GM23338 (cell line): Measurements from ENCODE around the gene UQCR11. TPM values are rescaled to one million over a fixed set of nuclear protein-coding genes. Genes with fewer than 3 reads are reported as not detected.

Experiments used
- ATAC-seq: fragments of 200-7000 bp; cut with Tn5 transposase; 3 replicates; pipeline ENCODE4 v1.9.1; 2020
- DNase-seq: peaks from one replicate; pipeline ENCODE4 v3.0.0-alpha.2; 2015; ENCODE audit warnings: low spot score
- H2AFZ ChIP-seq: fragments of 200-600 bp; sonication (generic); 2 replicates; pipeline ENCODE4 v1.8.0; 2016; ENCODE audit warnings: antibody characterized with exemption, mild to moderate bottlenecking, moderate library complexity
- H3F3A ChIP-seq: fragments of 200-600 bp; sonication (generic); replicated peaks from 2 replicates; pipeline ENCODE4 v1.8.0; 2017; ENCODE audit warnings: antibody characterized with exemption, mixed run types, low read depth
- H3K27ac ChIP-seq: fragments of 200-600 bp; sonication (generic); 2 replicates; pipeline ENCODE4 v1.6.1; 2016; ENCODE audit warnings: low read depth
- H3K27me3 ChIP-seq: fragments of 200-600 bp; sonication (generic); 2 replicates; pipeline ENCODE4 v1.8.0; 2016; ENCODE audit warnings: mild to moderate bottlenecking, mixed run types, moderate library complexity; ENCODE audit not compliant: insufficient read depth
- H3K36me3 ChIP-seq: fragments of 200-600 bp; sonication (generic); 2 replicates; pipeline ENCODE4 v1.8.0; 2016; ENCODE audit warnings: mild to moderate bottlenecking; ENCODE audit not compliant: insufficient read depth
- H3K4me1 ChIP-seq: fragments of 200-600 bp; sonication (generic); 2 replicates; pipeline ENCODE4 v1.8.0; 2016; ENCODE audit warnings: mild to moderate bottlenecking, moderate library complexity; ENCODE audit not compliant: insufficient read depth
- H3K4me2 ChIP-seq: fragments of 200-600 bp; sonication (generic); 2 replicates; pipeline ENCODE4 v1.7.1; 2017; ENCODE audit warnings: mixed run types
- H3K4me3 ChIP-seq: fragments of 200-600 bp; sonication (generic); 2 replicates; pipeline ENCODE4 v1.6.1; 2016; ENCODE audit warnings: mixed run types
- H3K79me2 ChIP-seq: fragments of 200-600 bp; sonication (generic); replicated peaks from 2 replicates; pipeline ENCODE4 v1.8.0; 2017; ENCODE audit warnings: mild to moderate bottlenecking; ENCODE audit not compliant: insufficient read depth
- H3K9me2 ChIP-seq: fragments of 200-600 bp; sonication (generic); 2 replicates; pipeline ENCODE4 v1.8.0; 2017; ENCODE audit not compliant: insufficient read depth
- H4K20me1 ChIP-seq: fragments of 200-600 bp; sonication (generic); replicated peaks from 2 replicates; pipeline ENCODE4 v1.8.0; 2017; ENCODE audit warnings: mild to moderate bottlenecking; ENCODE audit not compliant: insufficient read depth
- H3K27ac Mint-ChIP-seq: 2 replicates; pipeline ENCODE4 v1.8.0; 2020; ENCODE audit warnings: inconsistent platforms, mild to moderate bottlenecking, moderate library complexity, mixed read lengths
- H3K27me3 Mint-ChIP-seq: 3 replicates; pipeline ENCODE4 v1.8.0; 2022; ENCODE audit warnings: low read depth, mild to moderate bottlenecking, moderate library complexity, mixed read lengths, inconsistent platforms; ENCODE audit not compliant: insufficient read depth, poor library complexity
- H3K36me3 Mint-ChIP-seq: 3 replicates; pipeline ENCODE4 v1.8.0; 2021; ENCODE audit warnings: low read depth, mild to moderate bottlenecking, inconsistent platforms, moderate library complexity, mixed read lengths
- H3K4me1 Mint-ChIP-seq: 3 replicates; pipeline ENCODE4 v1.8.0; 2020; ENCODE audit warnings: mild to moderate bottlenecking, inconsistent platforms, mixed read lengths
- H3K4me3 Mint-ChIP-seq: 3 replicates; pipeline ENCODE4 v1.8.0; 2021; ENCODE audit warnings: moderate library complexity, mild to moderate bottlenecking, inconsistent platforms, mixed read lengths
- H3K9me3 Mint-ChIP-seq: 3 replicates; pipeline ENCODE4 v1.8.0; 2020; ENCODE audit warnings: moderate library complexity, mild to moderate bottlenecking, inconsistent platforms, mixed read lengths
- CREB1 ChIP-seq: fragments of 250-450 bp; sonication (Bioruptor Pico); IDR thresholded peaks from 2 replicates; pipeline ENCODE4 v1.5.0; 2020; ENCODE audit warnings: low read depth, mild to moderate bottlenecking, moderate library complexity
- POLR2AphosphoS5 ChIP-seq: IDR thresholded peaks from 2 replicates; pipeline ENCODE4 v1.6.1; 2016; ENCODE audit warnings: antibody characterized with exemption, low read depth
- ZNF331 ChIP-seq: fragments of 250-450 bp; sonication (Bioruptor Pico); IDR thresholded peaks from 2 replicates; pipeline ENCODE4 v1.5.0; 2020; ENCODE audit warnings: low read depth, mild to moderate bottlenecking, moderate library complexity
- polyA plus RNA-seq: library from polyadenylated mRNA; unstranded; fragments of >200 nt; fragmentation: Nextera tagmentation; extraction: Ambion mirVana; gene quantifications from 2 replicates; pipeline ENCODE4 v1.2.1, GENCODE V29; 2016
- total RNA-seq: library from RNA; depleted of rRNA; stranded (reverse); fragments of >200 nt; shearing (Covaris generic); gene quantifications from 2 replicates; pipeline ENCODE4 v1.2.3, GENCODE V29; 2014
- TF ChIP-seq, protein P1 (sequence below): IDR thresholded peaks from 2 replicates; pipeline ENCODE4 v1.6.1; 2016; ENCODE audit warnings: antibody characterized with exemption
- TF ChIP-seq, protein P2 (sequence below): fragments of 250-450 bp; sonication (Bioruptor Pico); IDR thresholded peaks from 2 replicates; pipeline ENCODE4 v1.5.0; 2020; ENCODE audit warnings: mild to moderate bottlenecking, moderate library complexity
- TF ChIP-seq, protein P3 (sequence below), 2 experiments: fragments of 200-600 bp in 1 of 2; sonication (generic) in 1 of 2; conservative IDR thresholded peaks; 2 replicates each; pipeline versions ENCODE4 v1.5.1 to v1.6.1; 2016 to 2017; ENCODE audit warnings: antibody characterized with exemption in 2 of 2, low read depth in 2 of 2, mild to moderate bottlenecking in 2 of 2, moderate library complexity in 1 of 2
- TF ChIP-seq, protein P4 (sequence below): IDR thresholded peaks from one replicate; pipeline ENCODE4 v1.6.1; 2018; ENCODE audit warnings: antibody characterized with exemption; ENCODE audit not compliant: unreplicated experiment

Gene UQCR11
- total and polyA plus RNA-seq, 2 experiments from 2014 or later = 46.4 to 413 TPM

DNA sequence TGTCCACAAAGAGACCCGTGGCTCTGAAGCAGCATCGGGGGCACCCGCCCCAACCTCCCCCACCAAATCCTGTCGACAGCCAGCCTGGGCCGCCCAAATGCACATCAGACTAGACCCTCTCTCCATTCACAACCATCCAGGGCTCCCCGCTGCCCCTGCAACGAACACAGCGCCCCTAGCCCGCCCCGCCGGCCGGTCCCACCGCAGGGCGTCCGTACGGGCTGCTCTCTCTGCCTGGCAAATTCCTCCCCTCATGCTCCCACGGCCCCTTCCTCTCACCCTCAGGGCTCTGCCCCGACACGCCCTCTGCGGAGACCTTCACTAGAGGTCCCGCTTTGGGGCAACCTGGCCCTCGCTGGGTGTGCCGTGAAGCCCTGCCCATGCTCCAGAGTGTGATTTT, 40.0 kb upstream of the UQCR11 start:
- Histone ChIP-seq H3K79me2 (peaks cover 80% of the 10 kb centered on the region), H3K4me3 (no peak overlapping the region), H3K36me3 (peaks cover 20% of the 10 kb centered on the region; the same call in 1 of the 2 replicates), H2AFZ (no peak overlapping the region), H3K9me2 (no peaks in the 10 kb centered on the region), H4K20me1 (peaks cover 24% of the 10 kb centered on the region), H3F3A (peaks cover 10% of the 10 kb centered on the region; the same call in 1 of the 2 replicates), H3K27ac (no peak overlapping the region), H3K27me3 (no peaks in the 10 kb centered on the region), H3K4me1 (peaks cover 5% of the 10 kb centered on the region), H3K4me2 (no peak overlapping the region)
- no peaks in the 10 kb centered on the region for H3K9me3 Mint-ChIP-seq
- TF ChIP-seq POLR2AphosphoS5 (no peak), CREB1 (CRISPR knock-in tag) (no peak), ZNF331 (CRISPR knock-in tag) (no peak)
- TF ChIP-seq, protein P1, sequence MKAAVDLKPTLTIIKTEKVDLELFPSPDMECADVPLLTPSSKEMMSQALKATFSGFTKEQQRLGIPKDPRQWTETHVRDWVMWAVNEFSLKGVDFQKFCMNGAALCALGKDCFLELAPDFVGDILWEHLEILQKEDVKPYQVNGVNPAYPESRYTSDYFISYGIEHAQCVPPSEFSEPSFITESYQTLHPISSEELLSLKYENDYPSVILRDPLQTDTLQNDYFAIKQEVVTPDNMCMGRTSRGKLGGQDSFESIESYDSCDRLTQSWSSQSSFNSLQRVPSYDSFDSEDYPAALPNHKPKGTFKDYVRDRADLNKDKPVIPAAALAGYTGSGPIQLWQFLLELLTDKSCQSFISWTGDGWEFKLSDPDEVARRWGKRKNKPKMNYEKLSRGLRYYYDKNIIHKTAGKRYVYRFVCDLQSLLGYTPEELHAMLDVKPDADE = no peak
- TF ChIP-seq, protein P2, sequence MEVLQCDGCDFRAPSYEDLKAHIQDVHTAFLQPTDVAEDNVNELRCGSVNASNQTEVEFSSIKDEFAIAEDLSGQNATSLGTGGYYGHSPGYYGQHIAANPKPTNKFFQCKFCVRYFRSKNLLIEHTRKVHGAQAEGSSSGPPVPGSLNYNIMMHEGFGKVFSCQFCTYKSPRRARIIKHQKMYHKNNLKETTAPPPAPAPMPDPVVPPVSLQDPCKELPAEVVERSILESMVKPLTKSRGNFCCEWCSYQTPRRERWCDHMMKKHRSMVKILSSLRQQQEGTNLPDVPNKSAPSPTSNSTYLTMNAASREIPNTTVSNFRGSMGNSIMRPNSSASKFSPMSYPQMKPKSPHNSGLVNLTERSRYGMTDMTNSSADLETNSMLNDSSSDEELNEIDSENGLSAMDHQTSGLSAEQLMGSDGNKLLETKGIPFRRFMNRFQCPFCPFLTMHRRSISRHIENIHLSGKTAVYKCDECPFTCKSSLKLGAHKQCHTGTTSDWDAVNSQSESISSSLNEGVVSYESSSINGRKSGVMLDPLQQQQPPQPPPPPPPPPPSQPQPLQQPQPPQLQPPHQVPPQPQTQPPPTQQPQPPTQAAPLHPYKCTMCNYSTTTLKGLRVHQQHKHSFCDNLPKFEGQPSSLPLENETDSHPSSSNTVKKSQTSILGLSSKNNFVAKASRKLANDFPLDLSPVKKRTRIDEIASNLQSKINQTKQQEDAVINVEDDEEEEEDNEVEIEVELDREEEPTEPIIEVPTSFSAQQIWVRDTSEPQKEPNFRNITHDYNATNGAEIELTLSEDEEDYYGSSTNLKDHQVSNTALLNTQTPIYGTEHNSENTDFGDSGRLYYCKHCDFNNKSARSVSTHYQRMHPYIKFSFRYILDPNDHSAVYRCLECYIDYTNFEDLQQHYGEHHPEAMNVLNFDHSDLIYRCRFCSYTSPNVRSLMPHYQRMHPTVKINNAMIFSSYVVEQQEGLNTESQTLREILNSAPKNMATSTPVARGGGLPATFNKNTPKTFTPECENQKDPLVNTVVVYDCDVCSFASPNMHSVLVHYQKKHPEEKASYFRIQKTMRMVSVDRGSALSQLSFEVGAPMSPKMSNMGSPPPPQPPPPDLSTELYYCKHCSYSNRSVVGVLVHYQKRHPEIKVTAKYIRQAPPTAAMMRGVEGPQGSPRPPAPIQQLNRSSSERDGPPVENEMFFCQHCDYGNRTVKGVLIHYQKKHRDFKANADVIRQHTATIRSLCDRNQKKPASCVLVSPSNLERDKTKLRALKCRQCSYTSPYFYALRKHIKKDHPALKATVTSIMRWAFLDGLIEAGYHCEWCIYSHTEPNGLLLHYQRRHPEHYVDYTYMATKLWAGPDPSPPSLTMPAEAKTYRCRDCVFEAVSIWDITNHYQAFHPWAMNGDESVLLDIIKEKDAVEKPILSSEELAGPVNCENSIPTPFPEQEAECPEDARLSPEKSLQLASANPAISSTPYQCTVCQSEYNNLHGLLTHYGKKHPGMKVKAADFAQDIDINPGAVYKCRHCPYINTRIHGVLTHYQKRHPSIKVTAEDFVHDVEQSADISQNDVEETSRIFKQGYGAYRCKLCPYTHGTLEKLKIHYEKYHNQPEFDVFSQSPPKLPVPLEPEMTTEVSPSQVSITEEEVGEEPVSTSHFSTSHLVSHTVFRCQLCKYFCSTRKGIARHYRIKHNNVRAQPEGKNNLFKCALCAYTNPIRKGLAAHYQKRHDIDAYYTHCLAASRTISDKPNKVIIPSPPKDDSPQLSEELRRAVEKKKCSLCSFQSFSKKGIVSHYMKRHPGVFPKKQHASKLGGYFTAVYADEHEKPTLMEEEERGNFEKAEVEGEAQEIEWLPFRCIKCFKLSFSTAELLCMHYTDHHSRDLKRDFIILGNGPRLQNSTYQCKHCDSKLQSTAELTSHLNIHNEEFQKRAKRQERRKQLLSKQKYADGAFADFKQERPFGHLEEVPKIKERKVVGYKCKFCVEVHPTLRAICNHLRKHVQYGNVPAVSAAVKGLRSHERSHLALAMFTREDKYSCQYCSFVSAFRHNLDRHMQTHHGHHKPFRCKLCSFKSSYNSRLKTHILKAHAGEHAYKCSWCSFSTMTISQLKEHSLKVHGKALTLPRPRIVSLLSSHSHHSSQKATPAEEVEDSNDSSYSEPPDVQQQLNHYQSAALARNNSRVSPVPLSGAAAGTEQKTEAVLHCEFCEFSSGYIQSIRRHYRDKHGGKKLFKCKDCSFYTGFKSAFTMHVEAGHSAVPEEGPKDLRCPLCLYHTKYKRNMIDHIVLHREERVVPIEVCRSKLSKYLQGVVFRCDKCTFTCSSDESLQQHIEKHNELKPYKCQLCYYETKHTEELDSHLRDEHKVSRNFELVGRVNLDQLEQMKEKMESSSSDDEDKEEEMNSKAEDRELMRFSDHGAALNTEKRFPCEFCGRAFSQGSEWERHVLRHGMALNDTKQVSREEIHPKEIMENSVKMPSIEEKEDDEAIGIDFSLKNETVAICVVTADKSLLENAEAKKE (CRISPR knock-in tag) = no peak
- TF ChIP-seq, protein P3, sequence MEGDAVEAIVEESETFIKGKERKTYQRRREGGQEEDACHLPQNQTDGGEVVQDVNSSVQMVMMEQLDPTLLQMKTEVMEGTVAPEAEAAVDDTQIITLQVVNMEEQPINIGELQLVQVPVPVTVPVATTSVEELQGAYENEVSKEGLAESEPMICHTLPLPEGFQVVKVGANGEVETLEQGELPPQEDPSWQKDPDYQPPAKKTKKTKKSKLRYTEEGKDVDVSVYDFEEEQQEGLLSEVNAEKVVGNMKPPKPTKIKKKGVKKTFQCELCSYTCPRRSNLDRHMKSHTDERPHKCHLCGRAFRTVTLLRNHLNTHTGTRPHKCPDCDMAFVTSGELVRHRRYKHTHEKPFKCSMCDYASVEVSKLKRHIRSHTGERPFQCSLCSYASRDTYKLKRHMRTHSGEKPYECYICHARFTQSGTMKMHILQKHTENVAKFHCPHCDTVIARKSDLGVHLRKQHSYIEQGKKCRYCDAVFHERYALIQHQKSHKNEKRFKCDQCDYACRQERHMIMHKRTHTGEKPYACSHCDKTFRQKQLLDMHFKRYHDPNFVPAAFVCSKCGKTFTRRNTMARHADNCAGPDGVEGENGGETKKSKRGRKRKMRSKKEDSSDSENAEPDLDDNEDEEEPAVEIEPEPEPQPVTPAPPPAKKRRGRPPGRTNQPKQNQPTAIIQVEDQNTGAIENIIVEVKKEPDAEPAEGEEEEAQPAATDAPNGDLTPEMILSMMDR (conservative IDR thresholded peaks at IDR 0.05; ENCODE audit: low read depth in 2 of 2) = no peak
- TF ChIP-seq, protein P4, sequence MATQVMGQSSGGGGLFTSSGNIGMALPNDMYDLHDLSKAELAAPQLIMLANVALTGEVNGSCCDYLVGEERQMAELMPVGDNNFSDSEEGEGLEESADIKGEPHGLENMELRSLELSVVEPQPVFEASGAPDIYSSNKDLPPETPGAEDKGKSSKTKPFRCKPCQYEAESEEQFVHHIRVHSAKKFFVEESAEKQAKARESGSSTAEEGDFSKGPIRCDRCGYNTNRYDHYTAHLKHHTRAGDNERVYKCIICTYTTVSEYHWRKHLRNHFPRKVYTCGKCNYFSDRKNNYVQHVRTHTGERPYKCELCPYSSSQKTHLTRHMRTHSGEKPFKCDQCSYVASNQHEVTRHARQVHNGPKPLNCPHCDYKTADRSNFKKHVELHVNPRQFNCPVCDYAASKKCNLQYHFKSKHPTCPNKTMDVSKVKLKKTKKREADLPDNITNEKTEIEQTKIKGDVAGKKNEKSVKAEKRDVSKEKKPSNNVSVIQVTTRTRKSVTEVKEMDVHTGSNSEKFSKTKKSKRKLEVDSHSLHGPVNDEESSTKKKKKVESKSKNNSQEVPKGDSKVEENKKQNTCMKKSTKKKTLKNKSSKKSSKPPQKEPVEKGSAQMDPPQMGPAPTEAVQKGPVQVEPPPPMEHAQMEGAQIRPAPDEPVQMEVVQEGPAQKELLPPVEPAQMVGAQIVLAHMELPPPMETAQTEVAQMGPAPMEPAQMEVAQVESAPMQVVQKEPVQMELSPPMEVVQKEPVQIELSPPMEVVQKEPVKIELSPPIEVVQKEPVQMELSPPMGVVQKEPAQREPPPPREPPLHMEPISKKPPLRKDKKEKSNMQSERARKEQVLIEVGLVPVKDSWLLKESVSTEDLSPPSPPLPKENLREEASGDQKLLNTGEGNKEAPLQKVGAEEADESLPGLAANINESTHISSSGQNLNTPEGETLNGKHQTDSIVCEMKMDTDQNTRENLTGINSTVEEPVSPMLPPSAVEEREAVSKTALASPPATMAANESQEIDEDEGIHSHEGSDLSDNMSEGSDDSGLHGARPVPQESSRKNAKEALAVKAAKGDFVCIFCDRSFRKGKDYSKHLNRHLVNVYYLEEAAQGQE = no peak
- H3K27ac Mint-ChIP-seq = peak overlapping the region; percentile 85
- peaks cover 79% of the 10 kb centered on the region for H3K36me3 Mint-ChIP-seq
- H3K4me3 Mint-ChIP-seq = no peak overlapping the region
- peaks cover 13% of the 10 kb centered on the region for H3K27me3 Mint-ChIP-seq
- ATAC-seq = no peak
- H3K4me1 Mint-ChIP-seq = peaks cover 10% of the 10 kb centered on the region; the same call in 2 of the 3 replicates
- DNase-seq = no peak
